ENCODE results near the gene CD4.

The CD4 gene

DNA sequence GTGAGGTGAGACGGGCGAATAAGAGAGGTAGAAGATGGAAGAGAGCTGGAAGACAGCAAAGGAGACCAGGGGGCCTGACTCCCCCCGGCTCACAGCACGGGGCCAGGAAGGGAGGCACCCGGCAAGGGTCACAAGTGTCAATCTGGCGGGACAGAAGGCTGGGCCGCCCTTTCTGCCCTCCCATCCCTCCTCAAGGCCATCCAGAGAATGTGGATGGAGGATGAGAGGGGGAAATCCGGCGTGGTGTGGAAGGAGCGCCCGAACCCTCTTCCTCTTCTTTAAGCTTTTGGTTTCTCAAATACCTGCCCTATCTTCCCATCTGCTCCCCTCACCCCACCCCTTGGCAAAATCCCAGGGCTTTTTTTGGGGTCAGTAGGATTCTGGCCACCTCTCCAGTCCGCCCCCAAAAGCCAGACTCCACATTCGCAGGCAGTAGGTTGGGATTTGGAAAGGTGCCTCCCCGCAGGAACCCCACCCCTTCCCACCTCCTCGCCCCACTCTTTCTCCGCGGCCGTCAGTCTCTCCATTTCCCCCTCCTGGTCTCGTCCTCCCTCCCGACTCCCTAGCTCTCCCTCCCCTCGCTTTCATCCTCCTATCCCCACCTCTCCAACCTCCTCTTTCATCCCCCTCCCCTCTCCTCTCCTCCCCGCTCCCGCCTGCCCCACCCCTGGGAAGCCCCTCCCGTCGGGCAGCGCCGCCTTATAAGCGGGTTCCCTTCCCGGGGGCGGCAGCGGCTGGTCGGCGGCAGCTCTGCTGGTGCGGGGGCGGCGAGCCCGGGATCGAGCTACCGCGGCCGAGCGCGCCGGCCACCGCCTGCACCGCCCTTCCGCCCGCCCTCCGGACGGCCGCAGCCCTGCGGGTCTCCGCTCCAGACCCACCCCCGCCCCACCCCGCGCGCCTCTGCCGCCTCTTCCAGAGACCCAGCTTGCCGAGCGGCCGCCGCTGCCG is 23.4 kb upstream of the CD4 start, which contains the start of gene PTMS:
TSS of gene PTMS (plus strand) at position 730 of the 948 bp plus-strand sequence. CDS start 343 bp downstream, outside the sequence.
- DNase-seq (ENCODE audit: low read depth): no peak

DNA sequence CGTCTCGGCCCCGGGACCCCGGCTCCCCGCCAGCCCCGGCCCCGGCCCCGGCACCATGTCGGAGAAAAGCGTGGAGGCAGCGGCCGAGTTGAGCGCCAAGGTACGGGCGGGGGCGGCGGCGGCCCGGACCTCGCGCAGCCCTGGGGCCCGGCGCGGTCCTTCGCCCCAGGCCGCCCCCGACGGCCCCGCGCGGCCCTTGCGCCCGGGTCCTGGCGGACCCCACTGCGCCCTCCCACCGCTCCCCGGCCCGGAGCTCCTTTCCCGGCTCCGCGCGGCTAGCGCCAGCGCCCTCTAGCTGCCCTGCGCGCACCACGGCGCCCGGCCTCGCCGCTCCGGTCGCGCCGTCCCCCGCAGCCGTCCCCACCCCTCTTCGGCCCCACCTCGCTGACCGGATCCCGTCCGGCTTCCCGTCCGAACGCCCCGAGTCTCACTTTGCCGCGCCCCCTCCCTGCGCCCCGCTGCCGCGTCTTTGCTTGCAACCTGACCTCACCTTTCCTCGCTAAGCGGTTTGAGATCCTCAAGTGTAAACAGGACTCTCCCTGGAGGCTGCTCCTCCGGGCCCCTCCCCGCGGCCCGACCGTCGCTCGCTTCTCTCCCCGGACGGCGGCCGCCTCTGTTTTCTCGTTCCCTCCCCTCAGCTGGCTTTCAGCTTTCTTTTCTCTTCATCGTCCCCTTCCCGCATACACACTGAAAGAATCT is 22.5 kb upstream of the CD4 start:
- DNase-seq (ENCODE audit: low read depth): no peak

GRCh38 chr12:6767353-6768319 is 21.7 kb upstream of the CD4 start:
- DNase-seq (ENCODE audit: low read depth): no peak

GRCh38 chr12:6768437-6768914 is 20.9 kb upstream of the CD4 start:
- DNase-seq (ENCODE audit: low read depth): no peak

GRCh38 chr12:6768990-6769389 is 20.3 kb upstream of the CD4 start:
- DNase-seq (ENCODE audit: low read depth): no peak

DNA sequence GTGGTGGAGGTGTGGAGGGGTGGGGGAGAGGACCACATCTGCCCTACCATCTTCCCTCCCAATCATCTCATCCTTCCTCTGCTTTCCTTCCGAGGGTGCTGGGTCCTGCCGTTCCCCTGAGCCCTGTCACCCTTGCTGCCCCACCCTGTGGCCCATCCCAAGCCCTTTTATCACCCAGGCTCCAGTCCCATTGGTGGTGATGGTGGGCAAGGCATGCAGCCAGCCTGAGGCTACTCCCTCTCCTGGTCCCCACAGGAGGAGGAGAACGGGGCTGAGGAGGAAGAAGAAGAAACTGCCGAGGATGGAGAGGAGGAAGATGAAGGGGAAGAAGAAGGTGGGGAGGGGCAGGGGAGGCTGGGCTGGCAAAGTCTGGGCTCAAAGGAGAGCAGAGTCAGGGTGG is 19.7 kb upstream of the CD4 start:
- DNase-seq (ENCODE audit: low read depth): no peak

DNA sequence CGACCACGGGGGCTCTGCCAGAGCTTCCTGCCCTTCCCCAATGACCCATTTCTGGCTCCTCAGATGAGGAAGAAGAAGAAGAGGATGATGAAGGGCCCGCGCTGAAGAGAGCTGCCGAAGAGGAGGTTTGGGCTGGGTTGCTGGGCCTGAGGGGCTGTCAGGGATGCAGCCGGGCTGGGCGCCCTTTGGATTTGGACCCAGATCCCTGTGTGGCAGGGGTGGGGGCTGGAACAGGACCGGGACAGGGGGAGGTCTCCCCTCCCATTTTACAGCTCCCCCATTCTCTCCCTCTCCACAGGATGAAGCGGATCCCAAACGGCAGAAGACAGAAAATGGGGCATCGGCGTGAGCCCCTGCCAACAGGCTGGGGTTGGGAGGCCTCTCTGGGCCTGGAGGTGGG is 19.2 kb upstream of the CD4 start:
- DNase-seq (ENCODE audit: low read depth): no peak

DNA sequence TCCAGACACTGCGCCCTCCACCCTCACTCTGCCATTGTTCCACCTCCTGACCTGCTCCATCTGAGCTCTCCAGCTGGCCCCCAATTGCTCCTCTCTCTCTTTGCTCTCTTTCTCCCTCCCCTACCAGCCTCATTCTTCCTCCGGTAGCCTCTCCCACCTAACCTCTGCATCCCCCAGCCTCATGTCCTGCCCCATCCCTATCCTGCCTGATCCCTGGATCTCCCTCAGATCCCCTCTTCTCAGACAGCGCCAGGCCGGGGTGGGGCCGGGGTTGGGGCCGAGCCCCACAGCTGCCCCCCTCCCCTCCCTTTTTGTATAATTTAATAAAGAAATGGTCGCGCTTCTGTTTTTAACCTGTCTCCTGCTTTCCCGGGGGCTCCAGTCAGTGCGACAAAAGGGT is 18.7 kb upstream of the CD4 start:
- no peak for DNase-seq (ENCODE audit: low read depth)

- no peak for DNase-seq (ENCODE audit: low read depth)
Observed at GRCh38 chr12:6771091-6771495, 18.2 kb upstream of the CD4 start.

GRCh38 chr12:6771509-6772330 is 17.6 kb upstream of the CD4 start:
- no peak for DNase-seq (ENCODE audit: low read depth)

- peak; percentile 44 for DNase-seq (ENCODE audit: low read depth)
Observed at GRCh38 chr12:6772331-6772695, 17.0 kb upstream of the CD4 start, which contains the start of gene LAG3. Gene LAG3 (plus strand): TSS chr12:6772520. CDS start chr12:6772853, 333 bp downstream.

DNA sequence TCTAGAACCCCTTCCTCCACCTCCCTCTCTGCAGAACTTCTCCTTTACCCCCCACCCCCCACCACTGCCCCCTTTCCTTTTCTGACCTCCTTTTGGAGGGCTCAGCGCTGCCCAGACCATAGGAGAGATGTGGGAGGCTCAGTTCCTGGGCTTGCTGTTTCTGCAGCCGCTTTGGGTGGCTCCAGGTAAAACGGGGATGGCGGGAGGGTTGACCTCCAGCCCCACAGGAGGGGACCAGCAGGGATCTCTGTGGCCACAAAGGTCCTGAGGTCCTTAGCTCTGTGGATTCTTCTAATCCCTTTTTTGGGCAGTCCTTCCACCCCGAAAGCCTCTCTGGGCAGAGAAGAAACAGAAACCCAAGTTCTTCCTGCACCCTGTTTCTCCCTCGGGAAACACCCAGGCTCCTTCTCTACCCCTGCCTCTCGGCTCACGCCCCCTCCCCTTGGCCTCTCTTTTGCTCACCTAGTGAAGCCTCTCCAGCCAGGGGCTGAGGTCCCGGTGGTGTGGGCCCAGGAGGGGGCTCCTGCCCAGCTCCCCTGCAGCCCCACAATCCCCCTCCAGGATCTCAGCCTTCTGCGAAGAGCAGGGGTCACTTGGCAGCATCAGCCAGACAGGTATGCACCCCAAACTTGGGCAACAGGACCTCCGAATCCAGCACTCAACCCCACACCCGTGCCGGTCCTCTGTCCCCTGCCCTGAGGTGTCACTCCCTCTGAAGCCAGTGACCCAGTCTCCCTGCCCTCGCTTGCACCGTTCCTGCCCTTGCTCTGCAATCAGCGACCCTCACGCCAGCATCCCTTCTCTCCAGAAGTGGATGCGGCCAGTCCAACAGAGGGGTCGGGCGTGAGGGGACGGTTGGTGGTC is 16.4 kb upstream of the CD4 start:
- DNase-seq (ENCODE audit: low read depth): no peak

DNA sequence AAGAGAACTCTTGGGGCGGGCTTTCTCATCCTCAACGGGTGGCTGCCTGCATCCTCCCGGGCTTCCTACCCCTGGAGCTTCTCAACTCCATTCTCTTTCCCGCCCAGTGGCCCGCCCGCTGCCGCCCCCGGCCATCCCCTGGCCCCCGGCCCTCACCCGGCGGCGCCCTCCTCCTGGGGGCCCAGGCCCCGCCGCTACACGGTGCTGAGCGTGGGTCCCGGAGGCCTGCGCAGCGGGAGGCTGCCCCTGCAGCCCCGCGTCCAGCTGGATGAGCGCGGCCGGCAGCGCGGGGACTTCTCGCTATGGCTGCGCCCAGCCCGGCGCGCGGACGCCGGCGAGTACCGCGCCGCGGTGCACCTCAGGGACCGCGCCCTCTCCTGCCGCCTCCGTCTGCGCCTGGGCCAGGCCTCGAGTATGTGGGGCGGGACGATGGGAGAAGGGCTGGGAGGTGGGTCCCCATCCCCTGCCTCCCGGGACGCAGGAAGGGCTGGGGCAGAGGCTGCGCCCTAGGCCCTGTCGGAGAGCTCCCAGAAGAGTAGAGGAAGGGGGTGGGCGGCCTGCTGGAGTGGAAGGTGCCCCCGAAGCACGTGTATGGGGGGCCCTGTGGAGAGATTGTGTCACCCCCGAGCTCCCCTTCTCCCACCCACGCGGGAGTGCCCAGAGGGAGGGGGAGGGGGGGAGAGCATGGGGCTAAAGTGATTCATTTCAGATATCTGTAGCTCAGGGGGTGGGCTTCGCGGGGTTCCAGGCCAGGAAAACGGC is 15.6 kb upstream of the CD4 start:
- no peak for DNase-seq (ENCODE audit: low read depth)

GRCh38 chr12:6774499-6775062 is 14.7 kb upstream of the CD4 start:
- no peak for DNase-seq (ENCODE audit: low read depth)

- no peak for DNase-seq (ENCODE audit: low read depth)
Observed at GRCh38 chr12:6775185-6776174, 13.8 kb upstream of the CD4 start.

GRCh38 chr12:6777386-6777785 is 11.9 kb upstream of the CD4 start:
- no peak for DNase-seq (ENCODE audit: low read depth)

DNA sequence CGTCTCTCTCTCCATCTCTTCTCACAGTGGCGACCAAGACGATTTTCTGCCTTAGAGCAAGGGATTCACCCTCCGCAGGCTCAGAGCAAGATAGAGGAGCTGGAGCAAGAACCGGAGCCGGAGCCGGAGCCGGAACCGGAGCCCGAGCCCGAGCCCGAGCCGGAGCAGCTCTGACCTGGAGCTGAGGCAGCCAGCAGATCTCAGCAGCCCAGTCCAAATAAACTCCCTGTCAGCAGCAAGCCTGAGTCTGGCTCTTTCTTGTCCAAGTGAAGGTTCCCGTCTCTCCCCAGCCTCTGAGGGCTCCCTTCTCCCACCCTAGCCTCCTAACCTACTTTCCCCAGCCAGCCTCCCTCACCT is 11.1 kb upstream of the CD4 start:
- DNase-seq (ENCODE audit: low read depth): no peak

Data from stimulated activated CD8-positive, alpha-beta memory T cell treated with anti-CD3 and anti-CD28 coated beads, Interleukin-15, amount 100 ng/mL, for 1 hour (primary cell).